ENCODE measurements around the gene RAD51B. TPM values are rescaled to one million over a fixed set of nuclear protein-coding genes. Genes with fewer than 3 reads are reported as not detected.

RAD51B gene
- total RNA-seq, 1 experiment from 2014 or later: 14.2 TPM

DNA sequence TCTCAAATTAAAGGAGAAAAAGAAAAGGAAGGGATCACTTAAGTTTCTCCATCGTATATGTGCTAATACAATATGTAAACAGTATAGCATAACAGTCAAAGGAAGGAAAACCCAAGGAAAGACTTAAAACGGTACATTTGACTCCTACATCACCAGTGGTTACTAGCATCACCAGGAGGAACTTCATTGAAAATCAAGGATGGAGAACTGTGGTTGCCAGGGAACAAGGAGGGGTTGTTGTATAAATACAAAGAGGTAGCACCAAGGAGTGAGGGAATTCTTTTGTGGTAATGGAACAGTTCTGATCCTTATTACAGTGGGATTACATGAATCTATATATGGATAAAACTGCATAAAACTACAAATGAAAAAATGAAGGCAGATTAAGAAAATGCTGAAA, 4.8 kb upstream of the RAD51B start (continued):
- TF ChIP-seq, protein P1, sequence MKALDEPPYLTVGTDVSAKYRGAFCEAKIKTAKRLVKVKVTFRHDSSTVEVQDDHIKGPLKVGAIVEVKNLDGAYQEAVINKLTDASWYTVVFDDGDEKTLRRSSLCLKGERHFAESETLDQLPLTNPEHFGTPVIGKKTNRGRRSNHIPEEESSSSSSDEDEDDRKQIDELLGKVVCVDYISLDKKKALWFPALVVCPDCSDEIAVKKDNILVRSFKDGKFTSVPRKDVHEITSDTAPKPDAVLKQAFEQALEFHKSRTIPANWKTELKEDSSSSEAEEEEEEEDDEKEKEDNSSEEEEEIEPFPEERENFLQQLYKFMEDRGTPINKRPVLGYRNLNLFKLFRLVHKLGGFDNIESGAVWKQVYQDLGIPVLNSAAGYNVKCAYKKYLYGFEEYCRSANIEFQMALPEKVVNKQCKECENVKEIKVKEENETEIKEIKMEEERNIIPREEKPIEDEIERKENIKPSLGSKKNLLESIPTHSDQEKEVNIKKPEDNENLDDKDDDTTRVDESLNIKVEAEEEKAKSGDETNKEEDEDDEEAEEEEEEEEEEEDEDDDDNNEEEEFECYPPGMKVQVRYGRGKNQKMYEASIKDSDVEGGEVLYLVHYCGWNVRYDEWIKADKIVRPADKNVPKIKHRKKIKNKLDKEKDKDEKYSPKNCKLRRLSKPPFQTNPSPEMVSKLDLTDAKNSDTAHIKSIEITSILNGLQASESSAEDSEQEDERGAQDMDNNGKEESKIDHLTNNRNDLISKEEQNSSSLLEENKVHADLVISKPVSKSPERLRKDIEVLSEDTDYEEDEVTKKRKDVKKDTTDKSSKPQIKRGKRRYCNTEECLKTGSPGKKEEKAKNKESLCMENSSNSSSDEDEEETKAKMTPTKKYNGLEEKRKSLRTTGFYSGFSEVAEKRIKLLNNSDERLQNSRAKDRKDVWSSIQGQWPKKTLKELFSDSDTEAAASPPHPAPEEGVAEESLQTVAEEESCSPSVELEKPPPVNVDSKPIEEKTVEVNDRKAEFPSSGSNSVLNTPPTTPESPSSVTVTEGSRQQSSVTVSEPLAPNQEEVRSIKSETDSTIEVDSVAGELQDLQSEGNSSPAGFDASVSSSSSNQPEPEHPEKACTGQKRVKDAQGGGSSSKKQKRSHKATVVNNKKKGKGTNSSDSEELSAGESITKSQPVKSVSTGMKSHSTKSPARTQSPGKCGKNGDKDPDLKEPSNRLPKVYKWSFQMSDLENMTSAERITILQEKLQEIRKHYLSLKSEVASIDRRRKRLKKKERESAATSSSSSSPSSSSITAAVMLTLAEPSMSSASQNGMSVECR (CRISPR knock-in tag; IDR thresholded peaks at IDR 0.05; ENCODE audit: borderline replicate concordance): no peak
- TF ChIP-seq, protein P2, sequence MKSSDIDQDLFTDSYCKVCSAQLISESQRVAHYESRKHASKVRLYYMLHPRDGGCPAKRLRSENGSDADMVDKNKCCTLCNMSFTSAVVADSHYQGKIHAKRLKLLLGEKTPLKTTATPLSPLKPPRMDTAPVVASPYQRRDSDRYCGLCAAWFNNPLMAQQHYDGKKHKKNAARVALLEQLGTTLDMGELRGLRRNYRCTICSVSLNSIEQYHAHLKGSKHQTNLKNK (CRISPR knock-in tag; IDR thresholded peaks at IDR 0.05): no peak
- TF ChIP-seq NR1H2 (CRISPR knock-in tag; IDR thresholded peaks at IDR 0.05): no peak
- TF ChIP-seq, protein P3, sequence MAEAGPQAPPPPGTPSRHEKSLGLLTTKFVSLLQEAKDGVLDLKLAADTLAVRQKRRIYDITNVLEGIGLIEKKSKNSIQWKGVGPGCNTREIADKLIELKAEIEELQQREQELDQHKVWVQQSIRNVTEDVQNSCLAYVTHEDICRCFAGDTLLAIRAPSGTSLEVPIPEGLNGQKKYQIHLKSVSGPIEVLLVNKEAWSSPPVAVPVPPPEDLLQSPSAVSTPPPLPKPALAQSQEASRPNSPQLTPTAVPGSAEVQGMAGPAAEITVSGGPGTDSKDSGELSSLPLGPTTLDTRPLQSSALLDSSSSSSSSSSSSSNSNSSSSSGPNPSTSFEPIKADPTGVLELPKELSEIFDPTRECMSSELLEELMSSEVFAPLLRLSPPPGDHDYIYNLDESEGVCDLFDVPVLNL (CRISPR knock-in tag; IDR thresholded peaks at IDR 0.05; ENCODE audit: borderline replicate concordance, low read depth): no peak

DNA sequence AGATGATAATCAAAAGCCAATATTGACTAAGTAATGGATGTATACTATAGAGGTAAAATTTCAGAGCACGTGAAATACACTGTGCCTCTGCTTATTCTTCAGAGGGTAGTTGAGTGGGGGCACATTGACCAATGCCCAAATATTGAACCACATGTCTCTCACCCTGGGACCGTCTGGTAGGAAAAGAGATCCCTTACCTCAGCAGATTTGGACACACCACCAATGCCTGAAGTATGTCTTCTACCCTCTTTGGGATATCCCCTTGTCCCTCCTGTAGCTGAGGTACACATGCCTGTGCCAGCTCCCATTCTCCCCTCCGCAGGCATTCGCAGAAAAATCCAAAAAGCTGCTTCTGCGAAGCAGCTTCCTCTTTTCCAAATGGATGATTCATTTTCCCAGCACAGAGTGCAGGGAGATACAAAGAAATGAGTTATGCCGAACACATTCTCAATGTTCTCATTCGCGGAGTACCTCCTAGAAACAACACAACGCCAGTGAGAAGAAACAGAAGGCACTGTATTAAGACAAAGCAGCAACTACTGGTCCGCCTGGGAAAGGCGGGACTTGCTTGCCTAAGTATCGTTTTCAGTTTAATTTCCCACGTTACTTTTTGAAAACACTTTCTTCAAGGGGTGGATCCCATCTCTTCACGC, 3.9 kb upstream of the RAD51B start:
- DNase-seq (ENCODE audit: low spot score) (no peak), ATAC-seq (peak; percentile 2; the same call in 1 of the 2 replicates)
- TF ChIP-seq OVOL2 (CRISPR knock-in tag; IDR thresholded peaks at IDR 0.05; ENCODE audit: borderline replicate concordance): no peak
- POLR2A ChIA-PET: no interaction called here
- Mint-ChIP-seq H3K27me3 (ENCODE audit: low read depth) (no peaks in the 10 kb centered on the region), H3K36me3 (peaks cover 16% of the 10 kb centered on the region), H3K9me3 (no peaks in the 10 kb centered on the region), H3K4me1 (peaks cover 28% of the 10 kb centered on the region), H3K27ac (peak overlapping the region; percentile 94), H3K4me3 (peak overlapping the region; percentile 83)
- CTCF ChIA-PET: interaction anchor here (1.0 to 1.4 kb wide), 5 partner anchors 42 to 1010 kb away, joined by 3 read pairs; no protein-coding TSS in a partner anchor

DNA sequence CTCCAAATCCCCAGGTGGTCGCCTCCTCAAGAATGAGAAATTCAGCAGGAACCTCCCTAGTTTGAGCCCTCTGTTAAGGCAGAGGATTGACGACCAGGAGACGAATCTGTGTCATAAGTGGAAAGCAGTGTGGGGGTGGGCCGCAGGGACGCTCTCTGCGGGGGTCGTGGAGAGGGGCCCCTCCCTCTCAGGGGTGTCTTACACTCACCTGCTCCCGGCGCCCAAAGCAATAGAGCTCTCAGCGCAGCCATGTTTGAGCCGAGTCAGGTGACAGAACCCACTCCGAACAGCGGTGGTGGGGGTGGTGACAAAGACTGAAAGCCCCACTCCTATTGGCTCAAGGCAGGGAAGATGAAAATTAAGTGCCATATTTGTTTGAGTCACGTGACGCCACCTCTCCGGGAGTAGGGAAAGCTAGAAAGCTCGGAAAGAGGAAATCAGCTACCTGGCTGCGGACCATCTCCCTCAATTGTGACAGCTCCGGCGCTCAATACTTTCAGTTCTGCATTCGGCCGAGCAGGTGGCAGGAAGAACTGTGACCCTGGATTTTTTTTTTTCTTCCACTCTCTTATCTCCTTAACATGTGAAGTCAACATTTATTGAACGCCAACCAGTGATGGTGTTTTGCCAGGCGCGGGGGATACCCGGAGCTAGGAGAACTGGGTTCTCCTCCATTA, 3.1 kb upstream of the RAD51B start, which contains the start of gene ZFYVE26:
ZFYVE26 (minus strand) TSS at position 265 of the 677 bp plus-strand sequence. CDS start 627 bp downstream, outside the sequence.
- peaks cover 34% of the 10 kb centered on the region for H3K4me1 Mint-ChIP-seq
- no peaks in the 10 kb centered on the region for H3K27me3 Mint-ChIP-seq (ENCODE audit: low read depth)
- CTCF ChIA-PET: interaction anchor here (0.6 to 1.4 kb wide), 9 partner anchors 42 to 1028 kb away, joined by 3 to 6 read pairs (median 3); partner anchors contain the start of gene ARG2
- POLR2A ChIA-PET: interaction anchor here (0.5 to 0.6 kb wide), 3 partner anchors 87 to 1116 kb away, joined by 3 to 4 read pairs (median 4); no protein-coding TSS in a partner anchor
- peaks cover 9% of the 10 kb centered on the region for H3K36me3 Mint-ChIP-seq
- peak within 1 kb of the TSS; percentile 83 for H3K4me3 Mint-ChIP-seq
- peak; percentile 90 for ATAC-seq
- H3K9me3 Mint-ChIP-seq: no peaks in the 10 kb centered on the region
- peak within 1 kb of the TSS; percentile 94 for H3K27ac Mint-ChIP-seq
- peak; percentile 90 for DNase-seq (ENCODE audit: low spot score)
- no peak for TF ChIP-seq ZNF263 (CRISPR knock-in tag; IDR thresholded peaks at IDR 0.05; ENCODE audit: low read depth)
- TF ChIP-seq ELF4 (CRISPR knock-in tag; IDR thresholded peaks at IDR 0.05; ENCODE audit: low read depth): no peak
- TF ChIP-seq, protein P4, sequence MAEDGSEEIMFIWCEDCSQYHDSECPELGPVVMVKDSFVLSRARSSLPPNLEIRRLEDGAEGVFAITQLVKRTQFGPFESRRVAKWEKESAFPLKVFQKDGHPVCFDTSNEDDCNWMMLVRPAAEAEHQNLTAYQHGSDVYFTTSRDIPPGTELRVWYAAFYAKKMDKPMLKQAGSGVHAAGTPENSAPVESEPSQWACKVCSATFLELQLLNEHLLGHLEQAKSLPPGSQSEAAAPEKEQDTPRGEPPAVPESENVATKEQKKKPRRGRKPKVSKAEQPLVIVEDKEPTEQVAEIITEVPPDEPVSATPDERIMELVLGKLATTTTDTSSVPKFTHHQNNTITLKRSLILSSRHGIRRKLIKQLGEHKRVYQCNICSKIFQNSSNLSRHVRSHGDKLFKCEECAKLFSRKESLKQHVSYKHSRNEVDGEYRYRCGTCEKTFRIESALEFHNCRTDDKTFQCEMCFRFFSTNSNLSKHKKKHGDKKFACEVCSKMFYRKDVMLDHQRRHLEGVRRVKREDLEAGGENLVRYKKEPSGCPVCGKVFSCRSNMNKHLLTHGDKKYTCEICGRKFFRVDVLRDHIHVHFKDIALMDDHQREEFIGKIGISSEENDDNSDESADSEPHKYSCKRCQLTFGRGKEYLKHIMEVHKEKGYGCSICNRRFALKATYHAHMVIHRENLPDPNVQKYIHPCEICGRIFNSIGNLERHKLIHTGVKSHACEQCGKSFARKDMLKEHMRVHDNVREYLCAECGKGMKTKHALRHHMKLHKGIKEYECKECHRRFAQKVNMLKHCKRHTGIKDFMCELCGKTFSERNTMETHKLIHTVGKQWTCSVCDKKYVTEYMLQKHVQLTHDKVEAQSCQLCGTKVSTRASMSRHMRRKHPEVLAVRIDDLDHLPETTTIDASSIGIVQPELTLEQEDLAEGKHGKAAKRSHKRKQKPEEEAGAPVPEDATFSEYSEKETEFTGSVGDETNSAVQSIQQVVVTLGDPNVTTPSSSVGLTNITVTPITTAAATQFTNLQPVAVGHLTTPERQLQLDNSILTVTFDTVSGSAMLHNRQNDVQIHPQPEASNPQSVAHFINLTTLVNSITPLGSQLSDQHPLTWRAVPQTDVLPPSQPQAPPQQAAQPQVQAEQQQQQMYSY (CRISPR knock-in tag; IDR thresholded peaks at IDR 0.05): peak; percentile 97
- TF ChIP-seq, protein P2 (CRISPR knock-in tag; IDR thresholded peaks at IDR 0.05): no peak
- TF ChIP-seq HMGA2 (CRISPR knock-in tag; IDR thresholded peaks at IDR 0.05): no peak
- TF ChIP-seq GABPB1 (CRISPR knock-in tag; IDR thresholded peaks at IDR 0.05): no peak
- no peak for TF ChIP-seq NFE2L1 (CRISPR knock-in tag; IDR thresholded peaks at IDR 0.05)
- TF ChIP-seq, protein P5, sequence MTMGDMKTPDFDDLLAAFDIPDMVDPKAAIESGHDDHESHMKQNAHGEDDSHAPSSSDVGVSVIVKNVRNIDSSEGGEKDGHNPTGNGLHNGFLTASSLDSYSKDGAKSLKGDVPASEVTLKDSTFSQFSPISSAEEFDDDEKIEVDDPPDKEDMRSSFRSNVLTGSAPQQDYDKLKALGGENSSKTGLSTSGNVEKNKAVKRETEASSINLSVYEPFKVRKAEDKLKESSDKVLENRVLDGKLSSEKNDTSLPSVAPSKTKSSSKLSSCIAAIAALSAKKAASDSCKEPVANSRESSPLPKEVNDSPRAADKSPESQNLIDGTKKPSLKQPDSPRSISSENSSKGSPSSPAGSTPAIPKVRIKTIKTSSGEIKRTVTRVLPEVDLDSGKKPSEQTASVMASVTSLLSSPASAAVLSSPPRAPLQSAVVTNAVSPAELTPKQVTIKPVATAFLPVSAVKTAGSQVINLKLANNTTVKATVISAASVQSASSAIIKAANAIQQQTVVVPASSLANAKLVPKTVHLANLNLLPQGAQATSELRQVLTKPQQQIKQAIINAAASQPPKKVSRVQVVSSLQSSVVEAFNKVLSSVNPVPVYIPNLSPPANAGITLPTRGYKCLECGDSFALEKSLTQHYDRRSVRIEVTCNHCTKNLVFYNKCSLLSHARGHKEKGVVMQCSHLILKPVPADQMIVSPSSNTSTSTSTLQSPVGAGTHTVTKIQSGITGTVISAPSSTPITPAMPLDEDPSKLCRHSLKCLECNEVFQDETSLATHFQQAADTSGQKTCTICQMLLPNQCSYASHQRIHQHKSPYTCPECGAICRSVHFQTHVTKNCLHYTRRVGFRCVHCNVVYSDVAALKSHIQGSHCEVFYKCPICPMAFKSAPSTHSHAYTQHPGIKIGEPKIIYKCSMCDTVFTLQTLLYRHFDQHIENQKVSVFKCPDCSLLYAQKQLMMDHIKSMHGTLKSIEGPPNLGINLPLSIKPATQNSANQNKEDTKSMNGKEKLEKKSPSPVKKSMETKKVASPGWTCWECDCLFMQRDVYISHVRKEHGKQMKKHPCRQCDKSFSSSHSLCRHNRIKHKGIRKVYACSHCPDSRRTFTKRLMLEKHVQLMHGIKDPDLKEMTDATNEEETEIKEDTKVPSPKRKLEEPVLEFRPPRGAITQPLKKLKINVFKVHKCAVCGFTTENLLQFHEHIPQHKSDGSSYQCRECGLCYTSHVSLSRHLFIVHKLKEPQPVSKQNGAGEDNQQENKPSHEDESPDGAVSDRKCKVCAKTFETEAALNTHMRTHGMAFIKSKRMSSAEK (CRISPR knock-in tag; IDR thresholded peaks at IDR 0.05; ENCODE audit: borderline replicate concordance): no peak
